ENCODE results near the gene CSN3.
"Not testable (repeated sequence)": the region's sequence is repeated elsewhere in the genome, so short reads cannot be mapped to it uniquely, and the experiment has no call there.

DNA sequence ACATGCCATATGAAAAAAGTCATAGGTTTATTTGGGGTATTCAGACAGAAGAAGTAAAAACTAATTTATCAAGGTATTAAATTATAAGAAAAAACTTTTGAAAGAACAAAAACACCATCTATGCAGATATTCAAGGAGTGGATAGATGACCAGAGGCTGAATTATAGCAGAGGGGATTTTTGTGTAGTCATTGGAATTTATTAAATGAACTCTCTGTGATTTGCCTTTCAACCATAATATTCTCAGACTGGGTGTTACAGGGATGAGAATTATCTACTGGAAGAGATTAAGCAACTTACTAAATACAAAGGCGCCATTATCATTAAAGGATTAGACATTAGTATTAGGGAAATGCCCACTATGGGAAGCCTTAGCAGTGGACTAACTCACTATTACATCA lies 25.8 kb upstream of the CSN3 start:
- TF ChIP-seq, protein P1, sequence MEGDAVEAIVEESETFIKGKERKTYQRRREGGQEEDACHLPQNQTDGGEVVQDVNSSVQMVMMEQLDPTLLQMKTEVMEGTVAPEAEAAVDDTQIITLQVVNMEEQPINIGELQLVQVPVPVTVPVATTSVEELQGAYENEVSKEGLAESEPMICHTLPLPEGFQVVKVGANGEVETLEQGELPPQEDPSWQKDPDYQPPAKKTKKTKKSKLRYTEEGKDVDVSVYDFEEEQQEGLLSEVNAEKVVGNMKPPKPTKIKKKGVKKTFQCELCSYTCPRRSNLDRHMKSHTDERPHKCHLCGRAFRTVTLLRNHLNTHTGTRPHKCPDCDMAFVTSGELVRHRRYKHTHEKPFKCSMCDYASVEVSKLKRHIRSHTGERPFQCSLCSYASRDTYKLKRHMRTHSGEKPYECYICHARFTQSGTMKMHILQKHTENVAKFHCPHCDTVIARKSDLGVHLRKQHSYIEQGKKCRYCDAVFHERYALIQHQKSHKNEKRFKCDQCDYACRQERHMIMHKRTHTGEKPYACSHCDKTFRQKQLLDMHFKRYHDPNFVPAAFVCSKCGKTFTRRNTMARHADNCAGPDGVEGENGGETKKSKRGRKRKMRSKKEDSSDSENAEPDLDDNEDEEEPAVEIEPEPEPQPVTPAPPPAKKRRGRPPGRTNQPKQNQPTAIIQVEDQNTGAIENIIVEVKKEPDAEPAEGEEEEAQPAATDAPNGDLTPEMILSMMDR (IDR thresholded peaks at IDR 0.05; ENCODE audit: low read depth, low read length): not testable (repeated sequence)
- TF ChIP-seq POLR2A (IDR thresholded peaks at IDR 0.05; ENCODE audit: extremely low read depth, insufficient read length); MYC (IDR thresholded peaks at IDR 0.05; ENCODE audit: low read depth, low read length): not testable (repeated sequence)
- TF ChIP-seq, protein P2, sequence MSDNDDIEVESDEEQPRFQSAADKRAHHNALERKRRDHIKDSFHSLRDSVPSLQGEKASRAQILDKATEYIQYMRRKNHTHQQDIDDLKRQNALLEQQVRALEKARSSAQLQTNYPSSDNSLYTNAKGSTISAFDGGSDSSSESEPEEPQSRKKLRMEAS (IDR thresholded peaks at IDR 0.05; ENCODE audit: low read depth, low read length): not testable (repeated sequence)

All from NB4 (cell line).